GF-D8 (cell line): ENCODE results near the gene SUPT6H.

Experiments used
- DNase-seq: peaks from one replicate; lab custom pipeline; 2025; lab: John Stamatoyannopoulos, UW

The SUPT6H gene

GRCh38 chr17:28702026-28702751 is 40.2 kb downstream of the SUPT6H start:
- no peak for DNase-seq

- no peak for DNase-seq
Observed at GRCh38 chr17:28702752-28703150, 40.7 kb downstream of the SUPT6H start.

- no peak for DNase-seq
Observed at GRCh38 chr17:28703552-28704218, 41.7 kb downstream of the SUPT6H start.

- DNase-seq: no peak
Observed at GRCh38 chr17:28704219-28704858, 42.3 kb downstream of the SUPT6H start.

- no peak for DNase-seq
Observed at GRCh38 chr17:28705074-28705659, 43.2 kb downstream of the SUPT6H start.

- no peak for DNase-seq
Observed at GRCh38 chr17:28705728-28706334, 43.8 kb downstream of the SUPT6H start.

- DNase-seq: no peak
Observed at GRCh38 chr17:28706471-28707338, 44.7 kb downstream of the SUPT6H start.

GRCh38 chr17:28707339-28707720 is 45.3 kb downstream of the SUPT6H start:
- DNase-seq: no peak

GRCh38 chr17:28710861-28711722 is 49.1 kb downstream of the SUPT6H start:
- DNase-seq: peak; percentile 49

GRCh38 chr17:28711723-28712031 is 49.7 kb downstream of the SUPT6H start, which contains the start of gene PROCA1:
Gene PROCA1 (minus strand): TSS chr17:28711888. CDS start chr17:28711660, 228 bp downstream.
- DNase-seq: no peak

- DNase-seq: peak; percentile 47
Observed at GRCh38 chr17:28712032-28712704, 50.2 kb downstream of the SUPT6H start.

- DNase-seq: no peak
Observed at GRCh38 chr17:28712705-28713415, 50.9 kb downstream of the SUPT6H start.

- no peak for DNase-seq
Observed at GRCh38 chr17:28714281-28714680, 52.3 kb downstream of the SUPT6H start.

- no peak for DNase-seq
Observed at GRCh38 chr17:28715217-28715616, 53.2 kb downstream of the SUPT6H start.

GRCh38 chr17:28716740-28717577 is 55.0 kb downstream of the SUPT6H start:
- no peak for DNase-seq

- DNase-seq: peak; percentile 13
Observed at GRCh38 chr17:28717578-28718332, 55.8 kb downstream of the SUPT6H start, which contains the start of gene RAB34. Gene RAB34 (minus strand): TSS chr17:28717868. CDS start chr17:28717266, 602 bp downstream.

- DNase-seq: no peak
Observed at GRCh38 chr17:28718333-28719020, 56.5 kb downstream of the SUPT6H start.
